GM23338 (cell line): ENCODE results near the gene DGKE. TPM values are rescaled to one million over a fixed set of nuclear protein-coding genes. Genes with fewer than 3 reads are reported as not detected.

Experiments used
- ATAC-seq: fragments of 200-7000 bp; cut with Tn5 transposase; 3 replicates; pipeline ENCODE4 v1.9.1; 2020
- DNase-seq: peaks from one replicate; pipeline ENCODE4 v3.0.0-alpha.2; 2015; ENCODE audit warnings: low spot score
- H2AFZ ChIP-seq: fragments of 200-600 bp; sonication (generic); 2 replicates; pipeline ENCODE4 v1.8.0; 2016; ENCODE audit warnings: antibody characterized with exemption, mild to moderate bottlenecking, moderate library complexity
- H3F3A ChIP-seq: fragments of 200-600 bp; sonication (generic); replicated peaks from 2 replicates; pipeline ENCODE4 v1.8.0; 2017; ENCODE audit warnings: antibody characterized with exemption, mixed run types, low read depth
- H3K27ac ChIP-seq: fragments of 200-600 bp; sonication (generic); 2 replicates; pipeline ENCODE4 v1.6.1; 2016; ENCODE audit warnings: low read depth
- H3K27me3 ChIP-seq: fragments of 200-600 bp; sonication (generic); 2 replicates; pipeline ENCODE4 v1.8.0; 2016; ENCODE audit warnings: mild to moderate bottlenecking, mixed run types, moderate library complexity; ENCODE audit not compliant: insufficient read depth
- H3K36me3 ChIP-seq: fragments of 200-600 bp; sonication (generic); 2 replicates; pipeline ENCODE4 v1.8.0; 2016; ENCODE audit warnings: mild to moderate bottlenecking; ENCODE audit not compliant: insufficient read depth
- H3K4me1 ChIP-seq: fragments of 200-600 bp; sonication (generic); 2 replicates; pipeline ENCODE4 v1.8.0; 2016; ENCODE audit warnings: mild to moderate bottlenecking, moderate library complexity; ENCODE audit not compliant: insufficient read depth
- H3K4me2 ChIP-seq: fragments of 200-600 bp; sonication (generic); 2 replicates; pipeline ENCODE4 v1.7.1; 2017; ENCODE audit warnings: mixed run types
- H3K4me3 ChIP-seq: fragments of 200-600 bp; sonication (generic); 2 replicates; pipeline ENCODE4 v1.6.1; 2016; ENCODE audit warnings: mixed run types
- H3K79me2 ChIP-seq: fragments of 200-600 bp; sonication (generic); replicated peaks from 2 replicates; pipeline ENCODE4 v1.8.0; 2017; ENCODE audit warnings: mild to moderate bottlenecking; ENCODE audit not compliant: insufficient read depth
- H3K9me2 ChIP-seq: fragments of 200-600 bp; sonication (generic); 2 replicates; pipeline ENCODE4 v1.8.0; 2017; ENCODE audit not compliant: insufficient read depth
- H4K20me1 ChIP-seq: fragments of 200-600 bp; sonication (generic); replicated peaks from 2 replicates; pipeline ENCODE4 v1.8.0; 2017; ENCODE audit warnings: mild to moderate bottlenecking; ENCODE audit not compliant: insufficient read depth
- H3K27ac Mint-ChIP-seq: 2 replicates; pipeline ENCODE4 v1.8.0; 2020; ENCODE audit warnings: inconsistent platforms, mild to moderate bottlenecking, moderate library complexity, mixed read lengths
- H3K27me3 Mint-ChIP-seq: 3 replicates; pipeline ENCODE4 v1.8.0; 2022; ENCODE audit warnings: low read depth, mild to moderate bottlenecking, moderate library complexity, mixed read lengths, inconsistent platforms; ENCODE audit not compliant: insufficient read depth, poor library complexity
- H3K36me3 Mint-ChIP-seq: 3 replicates; pipeline ENCODE4 v1.8.0; 2021; ENCODE audit warnings: low read depth, mild to moderate bottlenecking, inconsistent platforms, moderate library complexity, mixed read lengths
- H3K4me1 Mint-ChIP-seq: 3 replicates; pipeline ENCODE4 v1.8.0; 2020; ENCODE audit warnings: mild to moderate bottlenecking, inconsistent platforms, mixed read lengths
- H3K4me3 Mint-ChIP-seq: 3 replicates; pipeline ENCODE4 v1.8.0; 2021; ENCODE audit warnings: moderate library complexity, mild to moderate bottlenecking, inconsistent platforms, mixed read lengths
- H3K9me3 Mint-ChIP-seq: 3 replicates; pipeline ENCODE4 v1.8.0; 2020; ENCODE audit warnings: moderate library complexity, mild to moderate bottlenecking, inconsistent platforms, mixed read lengths
- EZH2phosphoT487 ChIP-seq: fragments of 200-600 bp; sonication (generic); IDR thresholded peaks from one replicate; pipeline ENCODE4 v1.8.1; 2018; ENCODE audit warnings: antibody characterized with exemption; ENCODE audit not compliant: unreplicated experiment
- JUNB ChIP-seq: IDR thresholded peaks from one replicate; pipeline ENCODE4 v1.6.1; 2016; ENCODE audit warnings: antibody characterized with exemption; ENCODE audit not compliant: unreplicated experiment
- STAT1 ChIP-seq: IDR thresholded peaks from one replicate; pipeline ENCODE4 v1.6.1; 2016; ENCODE audit warnings: antibody characterized with exemption; ENCODE audit not compliant: unreplicated experiment
- ZNF114 ChIP-seq: fragments of 250-450 bp; sonication (Bioruptor Pico); IDR thresholded peaks from 2 replicates; pipeline ENCODE4 v1.5.0; 2020; ENCODE audit warnings: mild to moderate bottlenecking, moderate library complexity
- ZNF331 ChIP-seq: fragments of 250-450 bp; sonication (Bioruptor Pico); IDR thresholded peaks from 2 replicates; pipeline ENCODE4 v1.5.0; 2020; ENCODE audit warnings: low read depth, mild to moderate bottlenecking, moderate library complexity
- ZNF462 ChIP-seq: fragments of 250-450 bp; sonication (Bioruptor Pico); IDR thresholded peaks from 2 replicates; pipeline ENCODE4 v1.5.0; 2020; ENCODE audit warnings: mild to moderate bottlenecking, moderate library complexity
- polyA plus RNA-seq: library from polyadenylated mRNA; unstranded; fragments of >200 nt; fragmentation: Nextera tagmentation; extraction: Ambion mirVana; gene quantifications from 2 replicates; pipeline ENCODE4 v1.2.1, GENCODE V29; 2016
- total RNA-seq: library from RNA; depleted of rRNA; stranded (reverse); fragments of >200 nt; shearing (Covaris generic); gene quantifications from 2 replicates; pipeline ENCODE4 v1.2.3, GENCODE V29; 2014
- TF ChIP-seq, protein P1 (sequence below), 2 experiments: fragments of 200-600 bp in 1 of 2; sonication (generic) in 1 of 2; conservative IDR thresholded peaks; 2 replicates each; pipeline versions ENCODE4 v1.5.1 to v1.6.1; 2016 to 2017; ENCODE audit warnings: antibody characterized with exemption in 2 of 2, low read depth in 2 of 2, mild to moderate bottlenecking in 2 of 2, moderate library complexity in 1 of 2

Gene DGKE
- total and polyA plus RNA-seq, 2 experiments from 2014 or later = 3.9 to 10.1 TPM

DNA sequence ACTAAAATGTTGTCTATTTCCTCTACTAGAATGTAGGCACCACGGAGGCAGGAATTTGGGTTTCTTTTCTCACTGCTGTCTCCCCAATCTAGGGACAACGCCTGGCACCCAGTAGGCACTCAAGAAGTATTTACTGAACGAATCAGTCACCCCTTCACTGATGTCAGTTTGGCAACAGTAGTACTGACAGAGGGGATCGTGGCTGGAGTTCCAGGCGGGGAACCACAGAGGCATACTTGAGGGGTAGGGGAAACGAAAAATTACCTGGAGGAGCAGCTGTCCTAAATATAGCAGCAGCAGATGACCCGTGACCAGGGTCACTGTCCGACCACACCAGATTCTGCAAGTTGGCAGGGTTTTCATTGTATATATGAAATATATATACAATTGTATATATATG lies 46.6 kb downstream of the DGKE start (continued):
- no peak for TF ChIP-seq ZNF462

GRCh38 chr17:56881685-56882295 lies 47.8 kb downstream of the DGKE start:
- peaks cover 12% of the 10 kb centered on the region; the same call in 2 of the 3 replicates for H3K9me3 Mint-ChIP-seq
- peaks cover 8% of the 10 kb centered on the region for H3K36me3 Mint-ChIP-seq
- H3K27me3 Mint-ChIP-seq = peaks cover 6% of the 10 kb centered on the region
- DNase-seq (no peak), ATAC-seq (no peak)
- Histone ChIP-seq H3K79me2 (no peaks in the 10 kb centered on the region), H3K9me2 (no peaks in the 10 kb centered on the region), H3K4me1 (no peaks in the 10 kb centered on the region), H4K20me1 (no peaks in the 10 kb centered on the region), H3K27ac (no peak overlapping the region), H3K27me3 (no peaks in the 10 kb centered on the region), H3K4me3 (no peak overlapping the region), H2AFZ (no peak overlapping the region), H3K4me2 (no peak overlapping the region), H3K36me3 (no peaks in the 10 kb centered on the region), H3F3A (no peaks in the 10 kb centered on the region)
- H3K4me1 Mint-ChIP-seq = peaks cover 2% of the 10 kb centered on the region; the same call in 1 of the 3 replicates
- H3K4me3 Mint-ChIP-seq = no peak overlapping the region
- no peak overlapping the region for H3K27ac Mint-ChIP-seq
- TF ChIP-seq STAT1 (no peak), ZNF114 (CRISPR knock-in tag) (no peak), ZNF331 (CRISPR knock-in tag) (no peak), ZNF462 (no peak), JUNB (no peak), EZH2phosphoT487 (no peak)
- TF ChIP-seq, protein P1, sequence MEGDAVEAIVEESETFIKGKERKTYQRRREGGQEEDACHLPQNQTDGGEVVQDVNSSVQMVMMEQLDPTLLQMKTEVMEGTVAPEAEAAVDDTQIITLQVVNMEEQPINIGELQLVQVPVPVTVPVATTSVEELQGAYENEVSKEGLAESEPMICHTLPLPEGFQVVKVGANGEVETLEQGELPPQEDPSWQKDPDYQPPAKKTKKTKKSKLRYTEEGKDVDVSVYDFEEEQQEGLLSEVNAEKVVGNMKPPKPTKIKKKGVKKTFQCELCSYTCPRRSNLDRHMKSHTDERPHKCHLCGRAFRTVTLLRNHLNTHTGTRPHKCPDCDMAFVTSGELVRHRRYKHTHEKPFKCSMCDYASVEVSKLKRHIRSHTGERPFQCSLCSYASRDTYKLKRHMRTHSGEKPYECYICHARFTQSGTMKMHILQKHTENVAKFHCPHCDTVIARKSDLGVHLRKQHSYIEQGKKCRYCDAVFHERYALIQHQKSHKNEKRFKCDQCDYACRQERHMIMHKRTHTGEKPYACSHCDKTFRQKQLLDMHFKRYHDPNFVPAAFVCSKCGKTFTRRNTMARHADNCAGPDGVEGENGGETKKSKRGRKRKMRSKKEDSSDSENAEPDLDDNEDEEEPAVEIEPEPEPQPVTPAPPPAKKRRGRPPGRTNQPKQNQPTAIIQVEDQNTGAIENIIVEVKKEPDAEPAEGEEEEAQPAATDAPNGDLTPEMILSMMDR (conservative IDR thresholded peaks at IDR 0.05; ENCODE audit: low read depth in 2 of 2) = no peak
